AG04450 (cell line): Measurements from ENCODE around the gene PACS2. TPM values are rescaled to one million over a fixed set of nuclear protein-coding genes. Genes with fewer than 3 reads are reported as not detected.

Source experiments
- CTCF ChIA-PET: fragments of 300-600, 350-600 bp; formaldehyde crosslinking; extraction: SDS; loops from one replicate; lab custom pipeline; 2022; ENCODE audit warnings: antibody characterized with exemption, inconsistent platforms; lab: Charles Lee
- POLR2A ChIA-PET: fragments of 350-600 bp; formaldehyde crosslinking; extraction: SDS; loops from one replicate; lab custom pipeline; 2021; ENCODE audit warnings: antibody characterized with exemption, inconsistent platforms; lab: Yijun Ruan, JAX
- DNase-seq: peaks from one replicate; pipeline ENCODE4 v3.0.0-alpha.2; 2011; ENCODE audit warnings: low read depth, low spot score
- H3K27ac ChIP-seq: one replicate; pipeline ENCODE4 v1.5.1; 2012; ENCODE audit warnings: low read depth, low read length, control low read depth
- H3K27me3 ChIP-seq: one replicate; pipeline ENCODE4 v1.6.0; 2012; ENCODE audit warnings: low read length; ENCODE audit not compliant: control insufficient read depth, insufficient read depth
- H3K4me3 ChIP-seq: 2 replicates; pipeline ENCODE4 v1.5.1; 2011; ENCODE audit warnings: mild to moderate bottlenecking, low read depth, low read length, control low read depth
- H3K9me3 ChIP-seq: 2 replicates; pipeline ENCODE4 v1.5.1; 2012; ENCODE audit warnings: low read length; ENCODE audit not compliant: control insufficient read depth, insufficient read depth
- polyA plus RNA-seq: library from polyadenylated mRNA; depleted of rRNA; stranded (reverse); fragments of >200 nt; gene quantifications from 2 replicates; pipeline ENCODE4 v1.2.3, GENCODE V29; 2011
- TF ChIP-seq, protein P1 (sequence below): IDR thresholded peaks from 2 replicates; pipeline ENCODE4 v1.5.1; 2011; ENCODE audit warnings: low read depth, low read length, control low read depth, inconsistent platforms

PACS2 gene
- polyA plus RNA-seq, 1 experiment: 13.0 TPM

DNA sequence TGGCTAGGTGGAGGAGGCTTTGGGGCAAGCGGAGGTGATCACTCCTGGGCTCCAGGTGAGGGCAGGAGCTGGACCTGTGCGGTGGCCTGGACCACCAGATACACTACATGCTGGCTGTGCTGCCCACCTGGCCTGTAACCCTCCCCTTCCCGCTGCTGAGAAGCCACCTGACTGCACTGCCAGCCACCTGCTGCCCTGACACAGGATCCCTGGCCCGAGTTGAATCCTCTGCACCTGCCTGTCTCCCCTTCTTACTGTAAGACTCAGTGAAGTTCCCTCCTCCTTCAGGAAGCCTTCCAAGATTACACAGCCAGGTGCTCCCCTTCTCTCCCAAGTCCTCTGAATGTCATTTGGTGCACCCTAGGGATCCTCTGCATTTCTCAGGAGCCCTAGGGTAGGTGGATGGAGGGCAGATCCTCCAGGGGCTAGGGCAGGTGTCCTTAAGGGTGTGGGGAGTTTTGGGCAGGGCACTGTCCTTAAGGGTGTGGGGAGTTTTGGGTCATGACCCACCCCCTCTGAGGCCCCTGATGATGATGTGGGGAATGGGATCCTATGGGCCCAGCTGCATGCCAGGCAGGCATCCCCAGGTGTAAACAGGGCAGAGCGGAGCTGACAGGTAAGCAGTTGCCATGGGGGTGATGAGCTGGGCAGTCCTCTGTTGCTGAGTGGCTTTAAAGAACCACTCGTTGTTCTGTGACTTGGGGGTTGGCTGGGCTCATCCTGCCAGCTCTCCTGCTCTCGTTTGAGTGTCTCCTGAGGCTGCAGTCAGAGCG, 98.4 kb downstream of the PACS2 start:
- ChIA-PET POLR2A (interaction anchor here (0.6 kb wide), 1 partner anchor 48 kb away, joined by 6 read pairs; no protein-coding TSS in a partner anchor), CTCF (interaction anchor here (0.5 kb wide), 1 partner anchor 17 kb away, joined by 3 read pairs; no protein-coding TSS in a partner anchor)
- no peaks in the 10 kb centered on the region for H3K27me3 ChIP-seq
- no peaks in the 10 kb centered on the region; the same call in 1 of the 2 replicates for H3K9me3 ChIP-seq
- no peak overlapping the region for H3K4me3 ChIP-seq
- no peak overlapping the region for H3K27ac ChIP-seq
- TF ChIP-seq, protein P1, sequence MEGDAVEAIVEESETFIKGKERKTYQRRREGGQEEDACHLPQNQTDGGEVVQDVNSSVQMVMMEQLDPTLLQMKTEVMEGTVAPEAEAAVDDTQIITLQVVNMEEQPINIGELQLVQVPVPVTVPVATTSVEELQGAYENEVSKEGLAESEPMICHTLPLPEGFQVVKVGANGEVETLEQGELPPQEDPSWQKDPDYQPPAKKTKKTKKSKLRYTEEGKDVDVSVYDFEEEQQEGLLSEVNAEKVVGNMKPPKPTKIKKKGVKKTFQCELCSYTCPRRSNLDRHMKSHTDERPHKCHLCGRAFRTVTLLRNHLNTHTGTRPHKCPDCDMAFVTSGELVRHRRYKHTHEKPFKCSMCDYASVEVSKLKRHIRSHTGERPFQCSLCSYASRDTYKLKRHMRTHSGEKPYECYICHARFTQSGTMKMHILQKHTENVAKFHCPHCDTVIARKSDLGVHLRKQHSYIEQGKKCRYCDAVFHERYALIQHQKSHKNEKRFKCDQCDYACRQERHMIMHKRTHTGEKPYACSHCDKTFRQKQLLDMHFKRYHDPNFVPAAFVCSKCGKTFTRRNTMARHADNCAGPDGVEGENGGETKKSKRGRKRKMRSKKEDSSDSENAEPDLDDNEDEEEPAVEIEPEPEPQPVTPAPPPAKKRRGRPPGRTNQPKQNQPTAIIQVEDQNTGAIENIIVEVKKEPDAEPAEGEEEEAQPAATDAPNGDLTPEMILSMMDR: no peak
- DNase-seq: no peak

DNA sequence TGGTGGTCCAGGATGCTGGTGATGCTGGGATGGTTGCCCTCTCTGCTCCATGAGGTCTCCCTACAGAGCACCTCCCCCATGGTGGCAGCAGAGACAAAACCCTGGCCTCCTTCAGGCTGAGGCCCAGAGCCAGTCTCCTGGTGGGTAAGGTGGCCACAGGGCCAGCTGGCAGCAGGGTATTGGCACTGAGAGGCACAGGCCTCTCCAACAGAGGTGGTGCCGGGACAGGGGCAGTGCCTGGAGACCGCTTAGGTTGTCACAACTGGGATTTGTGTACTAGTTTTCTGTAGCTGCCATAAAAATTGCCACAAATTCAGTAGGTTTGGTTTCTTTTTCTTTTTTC, 99.0 kb downstream of the PACS2 start:
- TF ChIP-seq, protein P1: no peak
- H3K4me3 ChIP-seq: no peak overlapping the region
- no peaks in the 10 kb centered on the region; the same call in 1 of the 2 replicates for H3K9me3 ChIP-seq
- CTCF ChIA-PET: interaction anchor here (0.5 to 0.9 kb wide), 2 partner anchors 16 to 77 kb away, joined by 3 read pairs; no protein-coding TSS in a partner anchor
- POLR2A ChIA-PET: interaction anchor here (0.6 kb wide), 1 partner anchor 49 kb away, joined by 6 read pairs; no protein-coding TSS in a partner anchor
- no peaks in the 10 kb centered on the region for H3K27me3 ChIP-seq
- DNase-seq: no peak
- no peak overlapping the region for H3K27ac ChIP-seq

GRCh38 chr14:105414456-105415371, 100.2 kb downstream of the PACS2 start:
- H3K9me3 ChIP-seq: no peaks in the 10 kb centered on the region; the same call in 1 of the 2 replicates
- peak overlapping the region; percentile 49 for H3K4me3 ChIP-seq
- no peaks in the 10 kb centered on the region for H3K27me3 ChIP-seq
- ChIA-PET POLR2A (no interaction called here), CTCF (interaction anchor here (0.6 to 1.3 kb wide), 7 partner anchors 15 to 119 kb away, joined by 3 to 4 read pairs (median 4); no protein-coding TSS in a partner anchor)
- no peak overlapping the region for H3K27ac ChIP-seq
- peak; percentile 11 for DNase-seq
- TF ChIP-seq, protein P1: peak; percentile 39

DNA sequence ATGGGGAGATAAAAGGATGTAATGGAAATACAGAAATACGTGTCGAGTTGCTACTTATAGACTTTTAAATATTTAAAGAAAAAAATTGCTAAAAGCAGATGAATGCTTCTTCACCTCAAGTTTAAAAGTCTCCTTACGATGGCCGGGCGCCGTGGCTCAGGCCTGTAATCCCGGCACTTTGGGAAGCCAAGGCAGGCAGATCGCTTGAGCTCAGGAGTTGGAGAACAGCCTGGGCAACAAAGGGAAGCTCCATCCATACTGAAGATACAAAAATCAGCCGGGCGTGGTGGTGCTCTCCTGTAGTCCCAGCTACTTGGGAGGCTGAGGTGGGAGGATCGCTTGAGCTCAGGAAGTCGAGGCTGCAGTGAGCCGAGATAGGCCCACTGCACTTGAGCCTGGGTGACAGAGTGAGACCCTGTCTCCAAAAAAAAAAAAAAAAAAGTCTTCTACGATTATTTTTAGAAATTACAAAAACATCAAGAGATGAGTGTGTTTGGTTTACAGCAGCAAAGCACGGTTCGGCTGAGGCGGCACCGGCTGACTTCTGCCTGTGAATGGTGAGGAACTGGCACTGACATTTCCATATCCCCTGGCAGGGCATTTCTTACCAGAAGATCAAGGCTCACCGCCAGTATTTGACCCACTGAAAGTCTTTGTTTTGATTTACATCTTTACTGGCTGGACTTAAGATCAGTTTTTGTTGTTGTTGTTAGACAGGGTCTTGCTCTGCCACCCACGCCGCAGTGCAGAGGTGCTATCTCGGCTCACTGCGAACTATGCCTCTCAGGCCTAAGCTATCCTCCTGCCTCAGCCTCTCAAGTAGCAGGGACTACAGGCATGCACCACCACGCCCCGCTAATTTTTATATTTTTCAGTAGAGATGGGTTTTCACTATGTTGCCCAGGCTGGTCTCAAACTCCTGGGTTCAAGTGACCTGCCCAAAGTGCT, 101.2 kb downstream of the PACS2 start:
- ChIA-PET POLR2A (no interaction called here), CTCF (interaction anchor here (0.6 to 1.3 kb wide), 6 partner anchors 16 to 74 kb away, joined by 3 to 4 read pairs (median 4); no protein-coding TSS in a partner anchor)
- TF ChIP-seq, protein P1: no peak
- Histone ChIP-seq H3K27me3 (no peaks in the 10 kb centered on the region), H3K9me3 (no peaks in the 10 kb centered on the region; the same call in 1 of the 2 replicates), H3K4me3 (peak overlapping the region; percentile 49; the same call in 1 of the 2 replicates), H3K27ac (no peak overlapping the region)
- DNase-seq: no peak
